Common myeloid progenitor, CD34-positive (primary cell): ENCODE measurements around the gene SLC7A1.

Experiments used
- CTCF ChIA-PET: fragments of 350-600 bp; sonication (Branson Sonifier 250); formaldehyde crosslinking; loops from one replicate; lab custom pipeline; 2021; ENCODE audit warnings: antibody characterized with exemption; lab: Charles Lee
- POLR2A ChIA-PET: fragments of 350-600 bp; sonication (Branson Sonifier 250); formaldehyde crosslinking; loops from one replicate; lab custom pipeline; 2021; ENCODE audit warnings: antibody characterized with exemption; lab: Charles Lee
- DNase-seq, 3 donors: peaks; one replicate each; pipeline versions ENCODE4 v3.0.0 to v3.0.0-alpha.2; 2013
- H3K27ac ChIP-seq, 2 experiments: 1 replicate in 1 of 2; 2 replicates in 1 of 2; pipeline ENCODE4 v1.7.0; 2013; ENCODE audit warnings: inconsistent platforms in 2 of 2, low read length in 2 of 2, mild to moderate bottlenecking in 2 of 2, low read depth in 1 of 2, moderate library complexity in 1 of 2; ENCODE audit not compliant: severe bottlenecking in 2 of 2, insufficient read depth in 1 of 2, poor library complexity in 1 of 2
- H3K27me3 ChIP-seq, 5 experiments: replicated peaks in 2 of 5; 1 replicate in 3 of 5; 2 replicates in 2 of 5; pipeline versions ENCODE4 v1.6.1 to v1.7.0; 2013; ENCODE audit warnings: low read length in 4 of 5, mild to moderate bottlenecking in 2 of 5, moderate library complexity in 2 of 5, inconsistent platforms in 1 of 5; ENCODE audit not compliant: insufficient read depth in 5 of 5, control insufficient read depth in 4 of 5
- H3K36me3 ChIP-seq, 4 experiments: 1 replicate in 2 of 4; 2 replicates in 2 of 4; pipeline versions ENCODE4 v1.6.1 to v1.7.0; 2013; ENCODE audit warnings: low read length in 3 of 4, control low read depth in 1 of 4, mild to moderate bottlenecking in 1 of 4; ENCODE audit not compliant: control insufficient read depth in 4 of 4, insufficient read depth in 4 of 4
- H3K4me1 ChIP-seq, 4 experiments: 1 replicate in 3 of 4; 2 replicates in 1 of 4; pipeline versions ENCODE4 v1.6.1 to v1.7.1; 2013; ENCODE audit warnings: low read length in 3 of 4, mild to moderate bottlenecking in 3 of 4, control low read depth in 1 of 4, inconsistent platforms in 1 of 4, moderate library complexity in 1 of 4; ENCODE audit not compliant: control insufficient read depth in 4 of 4, insufficient read depth in 4 of 4; ENCODE audit errors: control extremely low read depth in 1 of 4
- H3K4me3 ChIP-seq, 7 experiments: 1 replicate in 4 of 7; 2 replicates in 3 of 7; pipeline versions ENCODE4 v1.5.1 to v1.7.0; 2013; ENCODE audit warnings: mild to moderate bottlenecking in 7 of 7, low read length in 6 of 7, moderate library complexity in 6 of 7, inconsistent platforms in 2 of 7, low read depth in 2 of 7, control low read depth in 1 of 7; ENCODE audit not compliant: insufficient read depth in 4 of 7, control insufficient read depth in 1 of 7; ENCODE audit errors: extremely low read depth in 1 of 7
- H3K9me3 ChIP-seq, 5 experiments: 1 replicate in 4 of 5; 2 replicates in 1 of 5; pipeline versions ENCODE4 v1.6.1 to v1.7.1; 2013; ENCODE audit warnings: low read length in 4 of 5, mild to moderate bottlenecking in 2 of 5, inconsistent platforms in 1 of 5, low read depth in 1 of 5, moderate library complexity in 1 of 5; ENCODE audit not compliant: control insufficient read depth in 4 of 5, insufficient read depth in 2 of 5; ENCODE audit errors: control extremely low read depth in 1 of 5
- WGBS: methylation state at CpG from one replicate; pipeline ENCODE4 v1.1.5; 2013; ENCODE audit not compliant: insufficient coverage; 5-methylcytosine and 5-hydroxymethylcytosine counted together

The SLC7A1 gene

DNA sequence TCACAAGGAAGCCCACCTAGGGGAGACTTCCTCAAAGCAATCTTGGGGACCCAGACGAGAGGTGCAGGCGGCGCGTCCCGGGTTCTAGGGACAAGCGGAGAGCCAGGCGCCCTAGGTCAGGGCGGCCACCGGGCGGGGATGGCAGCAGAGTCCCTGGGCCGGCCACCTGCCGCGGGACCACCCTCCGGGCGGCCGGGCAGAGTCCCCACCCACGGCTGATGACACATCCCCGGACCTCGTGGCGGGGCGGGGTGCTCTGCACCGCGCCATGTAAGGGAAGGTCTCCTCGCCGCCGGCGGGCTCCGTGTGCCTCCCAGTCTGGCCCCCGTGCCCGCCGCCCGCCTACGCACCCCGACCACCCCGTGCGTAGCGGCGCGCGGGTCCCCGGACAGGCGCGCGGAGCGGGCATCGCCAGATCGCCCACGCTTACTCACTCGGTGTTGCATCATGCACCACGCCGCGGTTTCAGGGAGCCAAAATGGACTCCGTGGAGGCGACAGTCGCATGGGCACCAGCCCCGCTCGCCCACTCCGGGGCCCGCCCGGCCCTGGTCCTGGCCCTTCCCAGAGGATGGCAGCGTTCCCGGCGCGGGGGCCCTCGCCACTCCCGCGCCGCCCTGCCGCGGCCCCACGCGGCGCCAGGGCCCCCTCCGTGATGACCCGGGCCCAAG, 643 bp downstream of the SLC7A1 start:
- Histone ChIP-seq H3K9me3 (no peaks in the 10 kb centered on the region), H3K27me3 (no peaks in the 10 kb centered on the region), H3K36me3 (peaks cover 0 to 25% (median 0%) of the 10 kb centered on the region in 4 experiments), H3K4me3 (peak overlapping the region; percentile 79 to 89 (median 85)), H3K27ac (peak overlapping the region; percentile 75 to 94), H3K4me1 (peaks cover 1 to 34% (median 17%) of the 10 kb centered on the region in 4 experiments)
- under 1% methylated on average over 75 of the region's 75 CpGs for WGBS
- CTCF ChIA-PET = interaction anchor here (1.3 kb wide), 1 partner anchor 87 kb away, joined by 3 read pairs; no protein-coding TSS in a partner anchor
- DNase-seq = peak; percentile 58 to 85 (median 80)
- POLR2A ChIA-PET = no interaction called here

DNA sequence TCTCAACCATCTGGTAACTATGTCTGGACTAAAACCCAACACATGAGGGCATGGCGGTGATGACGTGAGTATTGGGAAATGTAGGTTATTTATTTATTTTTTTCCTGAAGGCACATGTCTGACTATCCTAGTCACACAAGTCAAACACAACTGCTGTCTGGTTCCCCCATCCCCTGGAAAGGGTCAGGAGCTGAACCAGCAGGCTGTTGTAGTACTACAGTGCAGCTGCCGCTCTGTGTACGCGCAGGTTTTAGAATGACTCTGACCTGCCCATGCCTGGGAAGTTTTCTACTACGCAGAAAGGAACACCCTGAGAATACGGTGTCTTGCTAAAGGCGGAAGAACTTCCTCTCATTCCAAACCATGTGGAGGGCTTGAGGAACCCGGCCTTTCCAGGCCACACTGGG, 1.2 kb downstream of the SLC7A1 start:
- ChIA-PET POLR2A (no interaction called here), CTCF (no interaction called here)
- H3K27me3 ChIP-seq = no peaks in the 10 kb centered on the region

DNA sequence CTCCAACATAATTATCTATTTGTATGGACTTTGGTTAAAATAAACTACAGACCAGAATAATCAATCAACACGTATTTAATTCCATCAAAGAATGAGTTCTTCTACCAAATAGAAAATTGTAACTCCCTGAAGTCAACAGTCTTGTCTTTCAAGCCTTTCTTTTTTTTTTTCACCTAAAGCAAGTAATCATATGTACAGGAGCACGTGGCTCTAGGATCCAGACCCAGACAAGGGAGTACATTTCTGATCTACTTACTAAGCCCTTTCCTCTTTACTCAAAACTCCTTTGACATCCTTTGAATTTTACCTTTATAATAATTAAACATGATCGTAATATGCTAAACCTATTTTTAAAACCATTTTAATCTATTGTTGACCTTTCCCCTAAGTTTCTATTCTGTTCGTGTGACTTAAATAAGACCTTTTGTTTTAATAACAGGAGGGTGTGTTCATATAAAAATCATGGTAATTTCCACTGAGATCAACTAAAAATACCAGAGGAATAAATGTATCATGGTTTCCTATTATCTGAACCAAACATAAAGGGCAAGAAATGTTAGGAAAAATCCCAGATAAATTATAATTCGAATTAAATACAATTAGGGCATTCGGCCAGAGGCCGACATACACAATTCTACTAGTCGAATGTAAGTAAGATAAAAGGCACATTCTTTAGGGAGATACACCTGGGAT, 1.7 kb downstream of the SLC7A1 start:
- Histone ChIP-seq H3K4me3 (peak overlapping the region in 5 of 7 experiments; percentile 79 to 89 (median 85)), H3K27ac (peak overlapping the region in 1 of 2 experiments; percentile 94), H3K27me3 (no peaks in the 10 kb centered on the region), H3K36me3 (peaks cover 0 to 34% (median 0%) of the 10 kb centered on the region in 4 experiments), H3K9me3 (no peaks in the 10 kb centered on the region), H3K4me1 (peaks cover 1 to 34% (median 20%) of the 10 kb centered on the region in 4 experiments)
- POLR2A ChIA-PET = no interaction called here
- CTCF ChIA-PET = no interaction called here
- WGBS = 98% methylated on average over 5 of the region's 8 CpGs
- DNase-seq = no peak

More for the DNA sequence above, 1.2 kb downstream of the SLC7A1 start:
- peak; percentile 30 to 72 (median 61) for DNase-seq
- 11% methylated on average over 7 of the region's 9 CpGs for WGBS
- Histone ChIP-seq H3K27ac (peak overlapping the region; percentile 75 to 94), H3K4me1 (peaks cover 1 to 34% (median 20%) of the 10 kb centered on the region in 4 experiments), H3K9me3 (no peaks in the 10 kb centered on the region), H3K36me3 (peaks cover 0 to 28% (median 0%) of the 10 kb centered on the region in 4 experiments), H3K4me3 (peak overlapping the region; percentile 79 to 89 (median 85))

DNA sequence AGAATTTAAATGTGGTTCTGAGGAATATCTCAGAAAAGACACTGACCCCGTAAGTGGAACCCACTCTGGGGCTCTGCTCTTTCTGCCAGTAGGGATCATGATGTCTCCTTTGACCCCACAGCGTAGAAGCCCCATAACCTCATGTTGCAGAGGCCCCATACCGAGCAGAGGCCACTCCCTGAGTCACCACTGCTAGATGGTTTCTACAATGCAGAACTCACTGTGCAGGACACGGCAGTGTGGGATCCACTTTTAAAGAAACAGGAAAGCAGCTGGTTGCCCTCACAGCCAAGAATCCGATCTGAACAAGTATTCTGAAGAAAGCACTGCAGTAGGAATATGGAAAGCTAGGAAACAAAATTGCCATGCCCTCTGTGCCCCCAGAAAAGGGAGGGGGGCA, 4.2 kb downstream of the SLC7A1 start:
- no peak for DNase-seq
- H3K36me3 ChIP-seq = peaks cover 0 to 53% (median 4%) of the 10 kb centered on the region in 4 experiments
- H3K4me1 ChIP-seq = peaks cover 1 to 33% (median 19%) of the 10 kb centered on the region in 4 experiments
- ChIA-PET CTCF (no interaction called here), POLR2A (interaction anchor here (0.6 kb wide), 1 partner anchor 98 kb away, joined by 4 read pairs; no protein-coding TSS in a partner anchor)
- no peaks in the 10 kb centered on the region for H3K27me3 ChIP-seq
- no peak overlapping the region for H3K27ac ChIP-seq
- WGBS = 94% methylated on average over 5 of the region's 5 CpGs
- no peak overlapping the region for H3K4me3 ChIP-seq
- no peaks in the 10 kb centered on the region for H3K9me3 ChIP-seq

- Histone ChIP-seq H3K36me3 (peaks cover 0 to 61% (median 4%) of the 10 kb centered on the region in 4 experiments), H3K27ac (no peak overlapping the region), H3K9me3 (no peaks in the 10 kb centered on the region), H3K4me3 (no peak overlapping the region), H3K4me1 (peaks cover 0 to 27% (median 16%) of the 10 kb centered on the region in 4 experiments), H3K27me3 (no peaks in the 10 kb centered on the region)
- ChIA-PET POLR2A (no interaction called here), CTCF (interaction anchor here (1.1 kb wide), 1 partner anchor 776 kb away, joined by 3 read pairs; no protein-coding TSS in a partner anchor)
- 90% methylated on average over 6 of the region's 7 CpGs for WGBS
- DNase-seq = peak in 1 of 3 donors; percentile 4
Measured at GRCh38 chr13:29589967-29590366, 5.5 kb downstream of the SLC7A1 start.

DNA sequence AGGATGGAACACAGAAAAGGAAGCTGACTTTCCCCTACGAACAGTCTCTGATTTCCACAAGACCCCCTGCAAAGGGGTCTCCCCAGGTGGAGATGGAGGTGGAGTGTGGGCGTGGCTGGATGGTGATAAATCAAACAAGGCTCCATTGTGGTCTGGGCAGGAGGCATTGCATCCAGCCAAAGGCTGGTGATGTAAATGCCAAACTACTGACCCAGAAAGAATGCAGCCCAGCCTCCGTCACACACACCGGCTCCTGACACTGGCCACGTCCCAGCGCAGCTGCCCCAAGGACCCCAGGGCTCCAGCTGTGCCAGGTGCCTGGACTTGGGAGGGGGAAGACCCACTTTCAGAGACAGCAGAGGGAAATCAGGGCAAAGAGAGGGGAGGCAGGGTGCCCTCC, 6.3 kb downstream of the SLC7A1 start:
- Histone ChIP-seq H3K27me3 (no peaks in the 10 kb centered on the region), H3K9me3 (no peaks in the 10 kb centered on the region), H3K4me3 (no peak overlapping the region), H3K4me1 (peaks cover 0 to 22% (median 12%) of the 10 kb centered on the region in 4 experiments), H3K36me3 (peaks cover 0 to 63% (median 4%) of the 10 kb centered on the region in 4 experiments), H3K27ac (no peak overlapping the region)
- ChIA-PET CTCF (interaction anchor here (0.7 kb wide), 1 partner anchor 16 kb away, joined by 3 read pairs; no protein-coding TSS in a partner anchor), POLR2A (no interaction called here)
- 96% methylated on average over 6 of the region's 6 CpGs for WGBS
- DNase-seq = no peak
